HG02623 (cell line): ENCODE measurements around the gene ERICH6B.

Experiments
- ATAC-seq: cut with Tn5 transposase; IDR thresholded peaks from one replicate; pipeline ENCODE4 v1.9.1; 2021; ENCODE audit warnings: moderate library complexity; ENCODE audit not compliant: unreplicated experiment

Gene ERICH6B

GRCh38 chr13:45508776-45509175 lies 106.8 kb downstream of the ERICH6B start:
- ATAC-seq: no peak

DNA sequence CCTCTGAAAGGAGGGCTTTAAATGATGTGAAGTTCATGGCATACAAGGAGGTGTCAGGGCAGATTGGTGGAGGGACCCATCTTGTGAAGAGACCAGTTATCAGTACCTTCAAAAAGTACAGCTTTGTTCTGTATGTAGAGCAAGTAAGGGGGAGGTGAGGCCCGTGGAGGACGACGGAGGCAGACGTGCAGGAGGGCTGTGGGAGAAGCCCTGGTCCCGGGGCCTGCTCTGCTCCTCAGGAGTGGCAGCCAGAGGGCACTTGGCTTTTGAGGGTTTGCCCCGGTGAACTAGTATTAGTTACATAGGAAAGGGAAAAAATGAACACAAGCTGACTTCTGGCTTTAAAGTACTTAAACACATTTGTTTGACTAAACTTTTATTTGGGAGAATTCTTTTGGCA lies 108.7 kb downstream of the ERICH6B start:
- no peak for ATAC-seq

GRCh38 chr13:45503658-45504057 lies 111.9 kb downstream of the ERICH6B start:
- no peak for ATAC-seq

- ATAC-seq: no peak
These were observed 114.4 kb downstream of the ERICH6B start for GRCh38 chr13:45501175-45501526.

DNA sequence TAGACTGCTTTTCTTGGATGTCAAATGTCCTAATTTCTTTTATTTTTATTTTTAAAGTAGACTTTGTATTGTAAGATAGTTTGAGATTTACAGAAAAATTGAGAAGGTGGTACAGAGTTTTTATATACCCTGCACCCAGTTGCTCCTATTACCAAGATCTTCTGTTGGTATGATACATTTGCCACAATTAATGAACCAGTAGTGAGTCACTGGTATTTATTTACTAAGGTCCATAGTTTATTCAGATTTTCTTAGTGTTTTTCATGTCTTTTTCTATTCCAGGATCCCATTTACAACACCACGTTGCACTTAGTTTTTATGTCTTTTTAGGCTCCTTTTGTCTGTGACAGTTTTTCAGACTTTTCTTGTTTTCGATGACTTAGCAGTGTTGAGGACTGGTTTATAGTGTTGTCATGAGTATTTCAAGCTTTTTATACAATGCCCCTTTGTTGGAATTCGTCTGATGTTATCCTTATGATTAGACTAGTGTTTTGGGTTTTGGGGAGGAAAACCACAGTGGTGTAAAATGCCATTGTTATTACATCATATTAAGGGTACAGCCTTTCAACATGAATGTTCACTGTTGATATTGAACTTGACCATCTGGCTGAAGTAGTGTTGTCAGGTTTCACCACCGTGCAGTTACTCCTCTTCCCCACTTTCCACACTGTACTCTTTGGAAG lies 114.9 kb downstream of the ERICH6B start:
- ATAC-seq: no peak

DNA sequence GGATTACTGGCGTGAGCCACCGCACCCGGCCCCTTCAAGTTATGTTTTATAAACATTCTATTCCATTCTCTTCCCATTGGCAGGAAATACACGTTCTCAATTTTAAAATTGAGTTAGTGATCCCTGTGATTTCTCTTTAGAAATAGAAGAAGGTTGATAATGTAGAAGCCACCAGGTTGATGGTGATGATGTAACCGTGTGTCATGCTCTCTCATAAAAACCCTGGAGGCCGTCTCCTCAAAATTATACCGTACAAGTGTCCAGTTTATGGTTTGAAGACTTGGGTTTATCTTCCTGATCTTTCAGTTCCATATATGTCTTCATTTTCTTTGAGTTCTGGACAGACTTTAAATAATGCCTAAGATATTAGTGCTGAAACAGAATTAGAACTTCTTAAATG lies 118.6 kb downstream of the ERICH6B start:
- ATAC-seq: no peak

- no peak for ATAC-seq
These were observed 123.0 kb downstream of the ERICH6B start for GRCh38 chr13:45492538-45492937.
